NK-92 (cell line): Measurements from ENCODE around the gene WNT9B.
"Not testable (repeated sequence)": the region's sequence is repeated elsewhere in the genome, so short reads cannot be mapped to it uniquely, and the experiment has no call there.

Experiments
- DNase-seq: peaks from one replicate; lab custom pipeline; 2025; ENCODE audit not compliant: unreplicated experiment; lab: John Stamatoyannopoulos, UW

Gene WNT9B

DNA sequence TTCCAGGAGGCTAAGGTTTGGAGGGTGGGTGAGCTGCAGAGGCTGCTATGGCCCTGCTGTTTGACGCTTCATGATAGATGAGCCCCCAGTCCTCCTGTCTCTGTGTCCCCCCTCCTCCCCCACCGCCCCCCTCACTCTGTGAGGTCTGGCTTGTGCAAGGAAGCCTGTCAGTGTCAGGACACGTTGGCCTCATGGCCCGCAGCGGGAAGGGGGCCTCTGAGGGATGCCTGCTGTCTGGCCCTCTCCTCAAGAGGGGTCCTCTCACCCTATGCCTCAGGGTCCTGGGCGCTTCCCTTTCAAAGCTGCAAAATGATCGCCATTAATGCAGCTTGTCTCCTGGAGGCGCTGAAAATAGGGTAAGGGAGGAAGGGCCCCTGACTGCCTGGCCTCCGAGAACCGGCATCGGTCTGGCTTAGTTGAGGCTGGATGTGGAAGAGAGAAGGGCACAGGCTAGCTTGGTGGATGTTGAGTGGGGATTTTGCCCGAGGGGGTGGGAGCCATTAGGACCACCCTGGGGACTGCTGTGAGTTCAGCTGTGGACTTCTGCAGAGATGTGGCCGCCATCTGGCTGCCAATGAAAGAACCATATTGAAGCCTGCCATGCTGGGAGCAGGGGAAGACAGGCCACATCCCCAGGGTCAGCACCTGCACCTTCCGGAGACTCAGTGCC is 56.8 kb downstream of the WNT9B start:
- no peak for DNase-seq

DNA sequence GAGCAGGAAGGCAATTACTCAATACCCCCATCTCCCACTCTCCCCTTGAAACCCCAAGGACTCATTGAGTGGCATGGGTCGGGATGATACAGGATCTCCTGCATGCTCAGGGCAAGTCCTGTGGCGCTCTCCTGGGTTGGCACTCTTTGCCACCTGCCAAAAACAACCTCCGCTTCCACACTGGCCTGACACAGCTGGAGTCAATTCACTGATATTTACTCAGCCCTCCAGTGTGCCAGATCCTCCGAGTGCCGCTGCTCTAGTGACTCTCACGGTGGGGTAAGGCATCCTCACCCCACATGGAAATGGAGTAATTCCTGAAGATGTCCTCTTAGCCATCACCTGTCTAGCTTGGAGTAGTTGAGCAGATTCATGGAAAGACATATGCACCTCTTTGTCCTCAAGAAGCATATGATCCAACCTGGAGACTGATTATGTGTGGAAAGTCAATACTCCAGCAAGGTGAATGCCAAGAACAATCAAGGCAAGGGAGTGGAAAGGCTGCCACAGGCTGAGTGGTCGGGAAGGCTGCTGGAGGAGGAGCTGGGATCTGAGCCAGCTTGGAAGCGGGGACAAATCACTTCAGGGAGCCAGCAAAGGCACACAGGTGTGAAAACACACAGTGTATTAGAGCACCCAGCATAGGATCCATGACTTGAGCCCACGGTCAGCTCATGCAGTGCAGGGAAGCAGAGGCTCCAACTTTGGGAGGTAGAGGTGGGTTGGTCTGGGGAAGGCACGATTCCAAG is 59.0 kb downstream of the WNT9B start:
- no peak for DNase-seq

DNA sequence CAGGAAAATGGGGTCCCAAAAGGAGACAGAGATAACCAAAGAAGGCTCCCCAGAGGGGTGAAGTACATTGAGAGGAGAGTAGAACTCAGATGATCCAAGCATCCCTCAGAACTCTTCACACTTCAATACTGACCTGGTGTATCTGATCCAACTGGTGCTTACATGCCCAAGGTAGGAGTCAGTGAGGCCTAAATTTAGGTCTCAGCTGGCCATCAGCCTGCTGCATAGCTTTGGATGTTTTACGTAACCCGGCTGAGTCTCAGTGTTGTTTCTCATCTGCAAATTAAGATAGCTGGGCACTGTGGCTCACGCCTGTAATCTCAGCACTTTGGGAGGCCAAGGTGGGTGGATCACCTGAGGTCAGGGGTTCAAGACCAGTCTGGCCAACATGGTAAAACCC is 59.9 kb downstream of the WNT9B start:
- DNase-seq = no peak

DNA sequence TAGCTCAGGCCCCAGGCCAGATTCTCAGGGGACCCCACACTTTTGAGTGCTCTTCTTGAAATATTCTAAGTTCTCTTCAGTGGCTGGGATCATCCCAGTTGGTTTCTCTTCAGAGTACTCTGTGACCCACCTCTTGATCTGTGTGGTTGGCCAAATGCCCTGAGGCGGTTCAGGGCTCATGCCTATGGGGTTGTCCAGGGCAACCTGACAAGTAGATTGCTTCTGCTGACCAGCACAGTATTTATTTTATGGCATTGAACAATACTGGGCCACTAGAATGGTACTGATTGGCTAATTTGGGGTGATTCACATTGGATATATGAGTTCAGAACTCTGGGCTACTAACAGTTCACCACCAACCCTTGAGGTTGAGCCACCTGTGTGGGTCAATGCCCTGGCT is 64.2 kb downstream of the WNT9B start:
- no peak for DNase-seq

DNA sequence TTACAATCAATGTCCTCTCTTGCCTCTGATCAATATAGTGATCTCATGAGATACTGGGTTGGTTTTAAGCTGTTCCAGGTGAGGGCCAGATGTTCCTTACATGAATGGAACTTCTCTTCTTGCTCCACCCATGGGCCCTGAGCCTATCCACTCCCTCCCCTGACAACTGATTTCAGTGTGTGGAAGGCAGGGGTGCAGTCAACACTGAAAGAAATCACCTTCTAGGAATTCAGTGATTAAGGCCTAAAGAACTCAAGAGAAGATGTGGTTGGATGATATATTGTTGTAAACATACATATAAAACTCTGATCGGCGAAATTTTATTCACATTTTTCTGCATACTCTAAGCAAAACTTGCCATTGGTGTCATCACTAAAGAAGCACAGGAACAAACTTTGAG is 64.8 kb downstream of the WNT9B start:
- DNase-seq = no peak

DNA sequence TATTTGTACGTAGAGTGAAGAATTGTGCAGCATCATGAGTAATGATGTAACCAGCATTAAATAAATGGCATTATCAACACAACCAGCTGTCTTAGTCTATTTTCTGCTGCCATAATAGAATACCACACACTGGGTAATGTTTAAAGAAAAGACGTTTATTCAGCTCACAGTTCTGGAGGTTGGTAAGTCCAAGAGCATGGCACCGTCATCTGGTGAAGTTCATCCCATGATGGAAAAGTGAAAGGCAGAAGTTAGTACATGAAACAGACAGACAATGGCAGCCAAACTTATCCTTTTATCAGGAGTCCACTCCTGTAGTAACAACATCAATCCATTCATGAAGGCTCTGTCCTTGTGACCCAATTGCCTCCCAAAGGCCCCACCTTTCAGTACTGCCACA is 65.2 kb downstream of the WNT9B start:
- DNase-seq = no peak

DNA sequence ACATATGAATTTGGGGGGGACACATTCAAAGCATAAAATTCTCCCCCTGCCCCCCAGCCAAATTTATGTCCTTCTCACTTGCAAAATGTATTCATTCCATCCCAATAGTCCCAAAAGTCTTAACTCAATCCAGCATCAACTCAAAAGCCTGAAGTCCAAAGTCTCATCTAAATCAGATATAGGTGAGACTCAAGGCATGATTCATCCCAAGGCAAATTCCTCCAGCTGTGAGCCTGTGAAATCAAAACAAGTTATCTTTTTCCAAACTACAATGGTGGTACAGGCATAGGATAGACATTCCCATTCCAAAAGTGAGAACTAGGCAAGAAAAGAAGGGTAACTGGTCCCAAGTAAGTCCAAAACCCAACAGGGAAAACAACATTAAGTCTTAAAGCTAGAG is 65.7 kb downstream of the WNT9B start:
- DNase-seq = no peak

DNA sequence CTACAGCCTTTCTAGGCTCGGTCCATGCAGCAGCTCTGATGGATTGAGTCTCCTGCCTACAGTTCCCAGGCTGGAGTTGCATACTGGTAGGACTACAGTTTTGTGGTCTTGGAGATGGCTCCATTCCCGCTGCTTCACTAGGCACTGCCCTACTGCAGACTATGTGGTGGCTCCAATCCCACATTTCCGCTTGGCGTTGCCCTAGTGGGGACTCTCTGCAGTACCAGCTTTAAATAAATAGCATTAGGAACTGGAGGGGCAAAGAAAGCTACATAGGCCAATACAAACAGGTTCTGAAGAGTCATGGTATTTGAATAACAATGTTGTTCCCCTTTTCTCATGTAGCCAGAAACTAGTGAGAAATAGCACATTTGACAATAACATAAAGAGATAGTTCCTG is 66.1 kb downstream of the WNT9B start:
- DNase-seq = no peak

DNA sequence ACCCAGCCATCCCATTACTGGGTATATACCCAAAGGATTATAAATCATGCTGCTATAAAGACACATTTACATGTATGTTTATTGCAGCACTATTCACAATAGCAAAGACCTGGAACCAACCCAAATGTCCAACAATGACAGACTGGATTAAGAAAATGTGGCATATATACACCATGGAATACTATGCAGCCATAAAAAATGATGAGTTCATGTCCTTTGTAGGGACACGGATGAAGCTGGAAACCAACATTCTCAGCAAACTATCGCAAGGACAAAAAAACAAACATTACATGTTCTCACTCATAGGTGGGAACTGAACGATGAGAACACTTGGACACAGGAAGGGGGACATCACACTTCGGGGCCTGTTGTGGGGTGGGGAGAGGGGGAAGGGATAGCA is 70.6 kb downstream of the WNT9B start:
- not testable (repeated sequence) for DNase-seq

DNA sequence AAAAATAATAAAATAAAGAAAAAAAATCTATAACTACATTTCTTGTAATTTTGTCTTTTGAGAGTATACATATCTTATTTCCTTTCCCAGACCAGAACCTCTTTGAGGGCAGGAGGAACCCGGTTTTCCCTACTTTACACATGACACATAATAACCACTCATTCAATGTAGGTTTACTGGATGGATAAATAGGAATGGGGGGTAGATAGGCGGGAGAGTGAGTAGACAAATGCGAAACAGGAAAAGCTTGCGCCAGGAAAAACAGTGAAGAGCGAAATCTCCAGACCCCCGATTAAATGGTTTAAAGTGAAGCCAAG is 71.1 kb downstream of the WNT9B start:
- no peak for DNase-seq

DNA sequence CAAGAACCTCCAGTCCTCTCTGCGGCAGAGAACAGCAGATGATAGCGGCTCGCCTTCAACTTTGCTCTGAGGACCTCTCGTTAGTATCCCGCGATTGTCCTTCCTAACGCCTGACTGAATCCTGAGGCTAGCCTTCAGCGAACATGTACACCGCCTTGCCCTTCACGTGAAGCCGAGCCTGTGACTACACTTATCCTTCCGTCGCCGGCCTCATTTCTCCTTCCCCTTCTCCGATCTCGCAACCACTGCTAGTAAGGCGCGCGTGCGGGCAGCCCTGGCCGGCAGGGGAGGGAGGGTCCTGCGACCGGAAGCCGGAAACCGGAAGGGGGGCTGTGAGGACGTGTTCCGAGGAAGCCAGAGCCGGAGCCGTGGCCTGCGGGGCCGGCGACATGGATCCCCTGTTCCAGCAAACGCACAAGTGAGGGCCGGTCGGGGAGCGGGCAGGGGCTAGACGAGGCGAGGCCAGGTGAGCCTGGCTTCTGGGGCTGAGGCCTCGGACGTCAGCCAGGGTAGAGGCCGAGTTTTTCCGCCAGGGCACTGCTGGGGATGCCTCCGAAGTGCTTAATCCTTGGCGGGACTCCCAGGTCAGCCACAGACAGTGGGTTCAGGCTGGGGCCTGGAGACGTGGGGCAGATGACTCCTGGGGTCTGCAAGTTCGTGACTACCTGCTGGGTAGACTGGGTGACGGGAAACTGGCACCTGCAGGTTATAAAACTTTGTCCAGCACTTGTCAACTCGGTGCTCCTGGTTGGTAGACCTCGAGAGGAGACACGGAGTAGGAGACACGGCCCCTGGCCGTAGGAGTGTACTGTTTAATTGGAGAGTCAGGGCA is 71.6 kb downstream of the WNT9B start, which contains the start of gene GOSR2:
Gene GOSR2, plus strand, starts transcription at position 357 of the 832 bp plus-strand sequence. Its CDS starts 33 bp downstream, at position 390.
- DNase-seq = no peak

DNA sequence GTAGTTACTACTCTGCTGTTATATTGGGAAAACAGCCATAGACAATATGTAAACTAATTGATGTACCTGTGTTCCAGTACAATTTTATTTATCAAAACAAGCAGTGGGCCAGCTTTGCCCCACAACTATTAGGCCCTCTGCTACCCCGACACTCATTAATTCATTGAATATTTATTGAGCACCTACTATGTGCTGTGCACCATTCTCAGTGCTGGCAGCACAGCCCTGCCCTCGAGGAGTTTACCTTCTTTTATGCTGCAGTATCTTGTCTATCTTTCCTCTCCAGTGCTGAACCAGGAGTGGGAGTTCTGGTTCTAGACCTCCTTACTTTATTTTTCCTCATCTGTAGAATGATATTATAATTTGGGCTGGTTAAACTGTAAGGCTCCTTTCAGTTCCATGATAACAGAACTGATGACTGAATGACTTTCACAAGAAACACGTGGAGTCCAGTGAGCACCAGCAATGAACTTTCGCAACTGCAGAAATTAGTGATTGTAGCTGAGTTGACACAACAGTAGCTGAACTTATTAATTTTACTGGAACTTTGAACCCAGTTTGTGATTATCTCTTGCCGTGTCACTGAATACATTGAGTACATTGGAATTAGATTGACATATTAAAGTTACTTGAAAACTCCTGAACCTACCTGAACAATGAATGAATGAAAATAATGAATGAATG is 73.9 kb downstream of the WNT9B start:
- DNase-seq = no peak

DNA sequence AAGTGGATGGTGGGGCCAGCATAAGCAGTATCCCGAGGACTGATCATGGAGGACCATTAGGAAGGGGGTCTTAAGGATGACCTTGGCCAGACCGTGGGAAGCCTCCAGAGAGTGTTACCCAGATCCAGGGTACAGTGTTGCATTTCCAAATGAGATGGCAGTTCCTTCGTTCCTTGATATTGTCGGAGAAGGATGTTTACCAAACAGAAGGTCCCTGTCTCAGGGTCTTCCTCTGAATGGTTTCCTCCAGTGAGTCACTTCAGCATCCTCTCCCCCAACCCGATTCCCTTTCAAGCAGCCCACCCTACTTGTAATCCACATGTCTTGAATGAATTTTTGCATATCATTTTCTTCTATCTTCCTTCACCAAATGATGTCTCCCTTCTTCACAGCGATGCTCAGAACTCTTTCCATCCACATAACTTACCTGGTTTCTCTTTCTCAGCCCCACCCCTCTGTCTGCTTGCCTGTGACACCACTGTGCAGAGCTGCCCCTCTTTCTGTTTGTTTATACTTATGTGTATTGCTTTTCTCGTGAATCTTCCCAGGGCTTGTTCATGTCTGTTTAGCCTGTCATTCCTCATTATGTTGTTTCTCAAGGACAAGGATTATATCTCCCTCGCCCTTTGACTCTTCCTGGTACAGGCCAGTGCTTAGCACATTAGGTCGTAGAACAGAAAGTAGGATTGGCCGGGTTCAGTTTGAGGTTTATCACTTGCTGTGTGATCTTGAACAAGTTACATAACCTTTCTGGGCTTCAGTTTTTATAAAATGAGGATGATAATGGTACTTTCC is 77.3 kb downstream of the WNT9B start:
- no peak for DNase-seq

DNA sequence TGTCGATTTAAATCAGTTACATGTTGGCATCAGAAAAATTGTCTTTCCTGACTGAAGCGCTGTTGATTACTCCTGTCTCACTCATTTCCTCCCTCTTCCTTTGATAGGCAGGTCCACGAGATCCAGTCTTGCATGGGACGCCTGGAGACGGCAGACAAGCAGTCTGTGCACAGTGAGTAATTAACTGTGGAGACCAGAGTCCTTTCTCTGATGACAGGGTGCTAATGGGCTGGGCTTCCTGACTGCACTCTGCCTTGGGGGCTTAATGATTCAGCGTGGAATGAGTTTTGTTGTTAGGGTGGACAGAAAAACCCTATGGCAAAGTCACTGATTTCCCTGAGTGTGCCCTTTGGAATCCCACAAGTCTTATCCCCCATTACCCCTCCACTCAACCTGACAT is 78.0 kb downstream of the WNT9B start:
- no peak for DNase-seq

DNA sequence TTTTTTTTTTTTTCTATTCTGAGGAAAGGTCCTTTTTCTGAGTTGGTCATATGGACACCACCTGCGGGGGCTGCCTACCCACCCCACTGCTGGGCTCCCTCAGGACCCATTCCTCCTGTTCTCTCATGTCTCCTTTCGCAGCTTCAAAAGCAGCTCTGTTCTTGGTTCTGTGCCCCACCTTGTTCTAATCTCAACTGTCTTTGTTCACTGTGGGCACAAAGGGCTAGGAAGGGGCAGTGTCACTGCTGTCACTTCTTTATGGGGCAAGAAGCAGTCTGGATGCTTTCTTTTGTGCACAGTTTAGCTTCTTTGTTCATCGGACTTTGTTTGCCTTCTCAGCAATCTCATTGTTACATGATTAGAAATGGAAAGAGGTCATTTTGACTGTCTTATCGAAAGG is 78.7 kb downstream of the WNT9B start:
- no peak for DNase-seq

DNA sequence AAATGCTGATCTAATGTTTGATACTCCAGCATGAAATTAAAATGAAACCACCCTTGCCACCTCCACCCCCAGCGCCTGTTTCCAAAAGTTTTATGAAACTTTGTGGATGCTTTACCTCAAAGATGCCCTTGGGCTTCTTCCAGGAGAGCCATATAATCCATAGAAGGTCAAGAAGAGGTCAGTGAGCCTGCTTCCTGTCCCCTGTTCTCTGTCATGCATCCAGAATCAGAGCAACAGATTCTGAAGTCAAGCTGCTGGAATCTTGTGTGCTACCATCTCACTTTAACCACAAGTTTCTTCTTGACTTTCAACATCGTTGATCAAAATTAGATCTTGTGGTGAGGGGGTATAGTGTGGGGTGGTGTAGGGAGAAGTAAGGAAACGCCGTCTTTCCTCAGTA is 80.2 kb downstream of the WNT9B start:
- no peak for DNase-seq

DNA sequence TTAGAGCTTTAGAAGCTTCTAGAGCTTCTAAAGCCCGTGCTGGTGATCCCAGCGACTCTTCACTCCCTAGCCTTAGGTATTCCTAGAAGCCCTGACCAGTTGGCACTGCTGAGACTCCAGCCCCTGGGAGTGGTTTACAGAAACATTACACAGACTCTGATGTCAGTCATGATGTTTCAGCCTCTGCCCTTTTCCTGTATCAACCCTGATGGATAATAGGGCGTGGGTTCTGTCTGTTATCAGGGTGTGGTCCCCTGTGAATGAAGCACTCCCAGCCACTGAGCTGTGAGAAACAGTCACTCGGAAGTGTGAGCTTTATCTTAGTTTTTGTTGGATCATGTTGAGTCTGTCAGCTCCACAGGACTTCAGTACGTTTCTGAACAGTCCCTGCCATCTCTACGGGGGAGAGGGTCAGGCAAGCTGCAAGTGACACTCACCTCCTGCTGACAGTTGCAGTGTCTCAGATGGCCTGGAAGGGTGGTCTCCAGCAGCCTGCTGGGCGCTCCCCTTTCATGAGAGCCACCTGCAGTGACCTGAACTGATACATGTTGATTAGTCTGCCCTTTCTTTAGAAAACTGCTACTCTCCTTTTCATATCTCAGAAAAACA is 84.4 kb downstream of the WNT9B start:
- no peak for DNase-seq
